HCT116 (cell line): Measurements from ENCODE around the gene ZBTB33. TPM values are rescaled to one million over a fixed set of nuclear protein-coding genes. Genes with fewer than 3 reads are reported as not detected.

ENCODE experiments used
- ATAC-seq: fragments of 200-7000 bp; cut with Tn5 transposase; 2 replicates; pipeline ENCODE4 v1.9.1; 2020; ENCODE audit warnings: mild to moderate bottlenecking, moderate library complexity
- BruUV-seq: library from RNA; stranded (reverse); fragments of 400-500 nt; replicated peaks from 2 replicates; lab custom pipeline; 2021; lab: Mats Ljungman, UMichigan
- CTCF ChIA-PET: fragments of 300-600 bp; sonication (Branson Sonifier 250); formaldehyde crosslinking; loops from one replicate; lab custom pipeline; 2021; ENCODE audit warnings: antibody characterized with exemption; lab: Charles Lee
- POLR2A ChIA-PET: fragments of 300-600, 350-600 bp; sonication (Branson Sonifier 250); formaldehyde crosslinking; loops from one replicate; lab custom pipeline; 2021; ENCODE audit warnings: antibody characterized with exemption; lab: Charles Lee
- RAD21 ChIA-PET, 2 experiments: fragments of 300-600 bp; sonication (Branson Sonifier 250); formaldehyde crosslinking; loops; one replicate each; lab custom pipeline; 2023; ENCODE audit warnings: low total read pairs in 2 of 2; ENCODE audit not compliant: uncharacterized antibody in 2 of 2, unreplicated experiment in 2 of 2, low non-redundant PET in 1 of 2; lab: Charles Lee
- DNase-seq: peaks from one replicate; pipeline ENCODE4 v3.0.0-alpha.2; 2010; ENCODE audit warnings: low read depth, low spot score
- H2AFZ ChIP-seq: fragments of 200-600 bp; shearing (Covaris generic), sonication (generic); 2 replicates; pipeline ENCODE4 v1.6.1; 2017; ENCODE audit warnings: low read depth, mixed run types, mixed read lengths, antibody characterized with exemption, low read length; ENCODE audit not compliant: poor library complexity, severe bottlenecking
- H3K27ac ChIP-seq: 2 replicates; pipeline ENCODE4 v1.5.1; 2012; ENCODE audit warnings: low read depth, low read length
- H3K27me3 ChIP-seq: fragments of 200-600 bp; sonication (generic); 2 replicates; pipeline ENCODE4 v1.6.1; 2016; ENCODE audit warnings: mixed run types, low read length, mixed read lengths; ENCODE audit not compliant: insufficient read depth
- H3K36me3 ChIP-seq, 2 experiments: fragments of 200-500 bp in 1 of 2; fragments of 200-600 bp in 1 of 2; sonication (Bioruptor generic) in 1 of 2; sonication (generic) in 1 of 2; 2 replicates each; pipeline versions ENCODE4 v1.5.1 to v1.6.1; 2014 to 2016; ENCODE audit warnings: low read length in 2 of 2, inconsistent platforms in 1 of 2, mixed read lengths in 1 of 2, mixed run types in 1 of 2; ENCODE audit not compliant: insufficient read depth in 2 of 2, control insufficient read depth in 1 of 2
- H3K4me1 ChIP-seq, 2 experiments: fragments of 200-600 bp in 1 of 2; sonication (generic) in 1 of 2; 2 replicates each; pipeline versions ENCODE4 v1.5.1 to v1.6.1; 2012 to 2017; ENCODE audit warnings: low read length in 2 of 2, inconsistent platforms in 1 of 2, mild to moderate bottlenecking in 1 of 2, mixed read lengths in 1 of 2, mixed run types in 1 of 2, moderate library complexity in 1 of 2; ENCODE audit not compliant: insufficient read depth in 2 of 2, control insufficient read depth in 1 of 2
- H3K4me2 ChIP-seq: fragments of 200-600 bp; sonication (generic); 2 replicates; pipeline ENCODE4 v1.6.1; 2017; ENCODE audit warnings: mixed run types, low read length, mixed read lengths
- H3K4me3 ChIP-seq, 2 experiments: fragments of 200-600 bp in 1 of 2; sonication (generic) in 1 of 2; replicated peaks in 1 of 2; 2 replicates each; pipeline ENCODE4 v1.5.1; 2011 to 2016; ENCODE audit warnings: low read length in 2 of 2, control low read depth in 1 of 2, low read depth in 1 of 2, mild to moderate bottlenecking in 1 of 2, mixed read lengths in 1 of 2, mixed run types in 1 of 2
- H3K79me2 ChIP-seq: fragments of 200-600 bp; sonication (generic); 2 replicates; pipeline ENCODE4 v1.6.1; 2017; ENCODE audit warnings: mild to moderate bottlenecking, mixed run types, low read length, moderate library complexity, mixed read lengths; ENCODE audit not compliant: insufficient read depth
- H3K9ac ChIP-seq: fragments of 200-600 bp; sonication (generic); 2 replicates; pipeline ENCODE4 v1.6.1; 2016; ENCODE audit warnings: low read length, mixed read lengths
- H3K9me2 ChIP-seq: fragments of 200-600 bp; sonication (generic), shearing (Covaris generic); 2 replicates; pipeline ENCODE4 v1.6.1; 2017; ENCODE audit warnings: mixed run types, mild to moderate bottlenecking, moderate library complexity; ENCODE audit not compliant: insufficient read depth
- H3K9me3 ChIP-seq, 2 experiments: fragments of 200-500 bp in 1 of 2; fragments of 200-600 bp in 1 of 2; sonication (Bioruptor generic) in 1 of 2; sonication (generic) in 1 of 2; 2 replicates each; pipeline ENCODE4 v1.6.1; 2014 to 2017; ENCODE audit warnings: low read length in 2 of 2, mixed read lengths in 2 of 2, inconsistent platforms in 1 of 2, low read depth in 1 of 2, mild to moderate bottlenecking in 1 of 2, mixed run types in 1 of 2, moderate library complexity in 1 of 2; ENCODE audit not compliant: control insufficient read depth in 1 of 2, insufficient read depth in 1 of 2
- H4K20me1 ChIP-seq: fragments of 200-600 bp; sonication (generic), shearing (Covaris generic); 2 replicates; pipeline ENCODE4 v1.6.1; 2017; ENCODE audit warnings: mixed run types, mild to moderate bottlenecking, moderate library complexity; ENCODE audit not compliant: insufficient read depth
- CBX3 ChIP-seq: IDR thresholded peaks from 2 replicates; pipeline ENCODE4 v1.6.1; 2012; ENCODE audit warnings: low read depth
- CEBPB ChIP-seq: IDR thresholded peaks from 2 replicates; pipeline ENCODE4 v1.6.1; 2012; ENCODE audit warnings: low read depth
- CTCF ChIP-seq, 3 experiments: fragments of 200-600 bp in 1 of 3; sonication (generic) in 1 of 3; IDR thresholded peaks in 2 of 3; conservative IDR thresholded peaks in 1 of 3; 2 replicates each; pipeline ENCODE4 v1.5.1; 2012 to 2017; ENCODE audit warnings: low read depth in 2 of 3, low read length in 2 of 3, antibody characterized with exemption in 1 of 3, borderline replicate concordance in 1 of 3, control low read depth in 1 of 3, mild to moderate bottlenecking in 1 of 3, mixed read lengths in 1 of 3, mixed run types in 1 of 3, moderate library complexity in 1 of 3; ENCODE audit not compliant: insufficient read depth in 1 of 3
- EGR1 ChIP-seq: IDR thresholded peaks from 2 replicates; pipeline ENCODE4 v1.6.1; 2012; ENCODE audit warnings: low read depth
- ELF1 ChIP-seq: IDR thresholded peaks from 2 replicates; pipeline ENCODE4 v1.6.1; 2012; ENCODE audit warnings: low read depth, borderline replicate concordance
- EZH2phosphoT487 ChIP-seq: fragments of 200-600 bp; IDR thresholded peaks from 2 replicates; pipeline ENCODE4 v1.6.1; 2018; ENCODE audit warnings: antibody characterized with exemption, borderline replicate concordance
- FOSL1 ChIP-seq: IDR thresholded peaks from 2 replicates; pipeline ENCODE4 v1.6.1; 2012; ENCODE audit warnings: low read depth
- JUND ChIP-seq: IDR thresholded peaks from 2 replicates; pipeline ENCODE4 v1.6.1; 2012
- MAX ChIP-seq: IDR thresholded peaks from 2 replicates; pipeline ENCODE4 v1.6.1; 2012
- POLR2A ChIP-seq: IDR thresholded peaks from 2 replicates; pipeline ENCODE4 v1.7.0; 2011; ENCODE audit warnings: borderline replicate concordance; ENCODE audit not compliant: insufficient read depth, insufficient read length; ENCODE audit errors: extremely low read depth
- REST ChIP-seq: IDR thresholded peaks from 2 replicates; pipeline ENCODE4 v1.6.1; 2012; ENCODE audit warnings: low read depth
- SIN3A ChIP-seq: IDR thresholded peaks from 2 replicates; pipeline ENCODE4 v1.6.1; 2012; ENCODE audit warnings: low read depth
- SRF ChIP-seq: IDR thresholded peaks from 2 replicates; pipeline ENCODE4 v1.6.1; 2012; ENCODE audit warnings: low read depth
- YY1 ChIP-seq: IDR thresholded peaks from 2 replicates; pipeline ENCODE4 v1.6.1; 2011; ENCODE audit warnings: low read length, low read depth, moderate library complexity, mild to moderate bottlenecking; ENCODE audit not compliant: insufficient replicate concordance; ENCODE audit errors: extremely low read depth
- ZBTB33 ChIP-seq: IDR thresholded peaks from 2 replicates; pipeline ENCODE4 v1.6.1; 2011; ENCODE audit warnings: mild to moderate bottlenecking, low read length, moderate library complexity; ENCODE audit not compliant: insufficient replicate concordance; ENCODE audit errors: extremely low read depth
- ZFX ChIP-seq: fragments of 450-650 bp; IDR thresholded peaks from 2 replicates; pipeline ENCODE4 v1.6.1; 2017
- ZNF274 ChIP-seq: fragments of 200-500 bp; sonication (Bioruptor generic); IDR thresholded peaks from 2 replicates; pipeline ENCODE4 v1.6.1; 2014; ENCODE audit warnings: mild to moderate bottlenecking, low read depth, low read length, inconsistent platforms
- intact Hi-C: fragments of 100-400 bp; cut with micrococcal nuclease; formaldehyde crosslinking; loops from 2 replicates; pipeline ENCODE4 v1.10.0; 2022
- total RNA-seq: library from RNA; stranded (reverse); gene quantifications from one replicate; pipeline ENCODE4 v1.2.1, GENCODE V29; 2021; ENCODE audit not compliant: unreplicated experiment
- TF ChIP-seq, protein P1 (sequence below): IDR thresholded peaks from 2 replicates; pipeline ENCODE4 v1.6.1; 2012

ZBTB33 gene
- total RNA-seq, 1 experiment from 2014 or later: 12.3 TPM

DNA sequence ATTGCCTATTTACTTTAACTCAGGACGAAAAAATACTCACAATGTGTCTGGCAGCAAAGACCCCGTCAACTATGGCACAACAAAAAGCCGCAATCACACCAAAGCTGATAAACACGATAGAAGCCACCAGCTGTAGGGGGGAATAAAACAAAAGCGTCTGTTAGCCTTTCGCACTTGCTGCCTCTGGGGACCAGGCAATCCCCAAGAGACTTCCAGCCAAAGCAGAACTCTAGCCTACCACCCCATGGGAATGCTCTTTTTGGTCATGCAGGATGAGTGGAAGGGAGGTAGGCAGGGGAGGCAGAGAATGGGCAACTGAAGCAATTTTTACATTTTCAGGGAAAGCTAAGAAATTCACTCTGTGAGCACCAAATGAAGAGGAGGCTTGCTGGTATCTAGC lies 40.6 kb downstream of the ZBTB33 start:
- CTCF ChIA-PET: no interaction called here
- BruUV-seq: no TSS peak
- intact Hi-C loops: no loop called here
- H4K20me1 ChIP-seq: no peaks in the 10 kb centered on the region
- no peak for DNase-seq
- no peaks in the 10 kb centered on the region for H3K9me2 ChIP-seq
- no peak overlapping the region for H3K4me2 ChIP-seq
- no peaks in the 10 kb centered on the region for H3K79me2 ChIP-seq
- H3K4me1 ChIP-seq: no peaks in the 10 kb centered on the region
- no peak for ATAC-seq
- H3K27me3 ChIP-seq: no peaks in the 10 kb centered on the region
- no peaks in the 10 kb centered on the region for H3K36me3 ChIP-seq
- no peak overlapping the region for H3K9ac ChIP-seq
- RAD21 ChIA-PET: no interaction called here
- no peak overlapping the region for H3K4me3 ChIP-seq
- POLR2A ChIA-PET: no interaction called here
- no peak overlapping the region for H3K27ac ChIP-seq
- TF ChIP-seq JUND (no peak), CBX3 (no peak), ELF1 (no peak), SIN3A (no peak), REST (no peak), ZFX (no peak), MAX (no peak), POLR2A (no peak), EZH2phosphoT487 (no peak), SRF (no peak), ZBTB33 (no peak), CEBPB (no peak), ZNF274 (no peak), CTCF (IDR thresholded peaks at IDR 0.05 in 2 of 3, conservative IDR thresholded peaks at IDR 0.05 in 1 of 3; ENCODE audit: borderline replicate concordance in 1 of 3, insufficient read depth in 1 of 3, low read depth in 2 of 3, low read length in 2 of 3) (no peak), YY1 (no peak), EGR1 (no peak), FOSL1 (no peak)
- TF ChIP-seq, protein P1, sequence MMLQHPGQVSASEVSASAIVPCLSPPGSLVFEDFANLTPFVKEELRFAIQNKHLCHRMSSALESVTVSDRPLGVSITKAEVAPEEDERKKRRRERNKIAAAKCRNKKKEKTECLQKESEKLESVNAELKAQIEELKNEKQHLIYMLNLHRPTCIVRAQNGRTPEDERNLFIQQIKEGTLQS: no peak
- no peaks in the 10 kb centered on the region for H3K9me3 ChIP-seq
- no peak overlapping the region for H2AFZ ChIP-seq
